GM21737 (cell line): ENCODE measurements around the gene CAMK2A.

Source experiments
- ATAC-seq: cut with Tn5 transposase; IDR thresholded peaks from one replicate; pipeline ENCODE4 v1.9.1; 2021; ENCODE audit warnings: mild to moderate bottlenecking, moderate library complexity; ENCODE audit not compliant: unreplicated experiment

The CAMK2A gene

DNA sequence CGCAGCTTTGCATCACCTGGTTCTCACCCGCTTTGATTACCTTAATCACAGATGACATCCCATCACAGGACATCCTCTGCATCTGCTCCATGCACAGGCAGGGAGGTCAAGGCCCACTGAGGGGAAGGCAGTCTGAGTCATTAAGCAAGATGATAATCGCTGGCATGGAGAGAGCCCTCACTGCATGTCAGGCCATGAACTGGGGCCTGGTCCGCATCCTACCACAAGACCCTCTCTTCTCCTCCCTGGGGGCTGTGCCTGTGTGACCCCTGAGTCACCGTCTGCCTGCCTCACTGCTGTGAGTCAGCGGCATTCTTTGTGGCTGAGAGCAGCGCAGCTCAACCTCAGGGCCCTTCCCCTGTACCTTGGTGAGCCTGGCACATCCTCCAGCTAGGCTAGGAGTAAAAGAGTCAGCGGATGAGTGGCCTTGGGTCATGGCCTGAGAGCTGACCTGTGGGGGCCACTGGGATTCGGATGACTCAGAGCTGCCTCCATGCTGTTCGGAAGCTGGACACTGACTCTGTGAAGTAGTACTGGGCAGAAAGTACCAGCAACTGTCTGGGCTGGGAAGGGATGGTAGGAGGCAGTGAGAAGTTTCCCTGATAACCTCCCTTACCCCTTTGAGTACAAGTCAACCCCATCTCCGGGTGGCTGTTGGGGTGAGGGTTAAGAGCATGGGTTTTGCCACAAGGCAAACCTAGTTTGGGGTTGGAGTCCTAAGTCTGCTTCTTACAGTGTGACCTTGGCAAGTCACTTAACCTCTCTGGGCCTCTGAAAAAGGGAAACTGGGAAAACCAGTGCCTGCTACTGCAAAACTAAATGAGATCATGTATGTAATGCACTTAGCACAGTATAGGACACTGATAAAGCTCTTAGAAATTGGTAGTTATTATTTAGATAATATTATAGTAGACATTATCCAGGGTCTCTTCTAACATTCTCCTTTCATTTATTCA lies 27.8 kb upstream of the CAMK2A start:
- ATAC-seq, result no peak

DNA sequence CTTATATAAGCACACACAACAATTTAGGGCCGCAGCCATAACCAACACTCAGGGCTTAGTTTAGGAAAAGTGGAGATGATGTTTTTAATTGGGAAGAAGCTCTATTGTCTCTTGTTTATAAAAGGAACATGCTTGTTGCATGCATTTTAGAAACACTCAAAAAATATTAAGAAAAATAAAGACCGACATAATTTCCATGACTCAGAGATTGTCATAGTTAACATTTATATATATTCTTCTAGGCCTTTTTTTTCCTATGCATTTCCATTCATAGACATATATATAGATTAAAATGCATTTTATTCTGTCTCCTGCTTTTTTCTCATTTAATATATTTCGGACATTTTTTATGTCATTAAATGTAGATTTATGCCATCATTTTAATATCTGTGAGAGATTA lies 26.7 kb upstream of the CAMK2A start:
- ATAC-seq, result no peak

DNA sequence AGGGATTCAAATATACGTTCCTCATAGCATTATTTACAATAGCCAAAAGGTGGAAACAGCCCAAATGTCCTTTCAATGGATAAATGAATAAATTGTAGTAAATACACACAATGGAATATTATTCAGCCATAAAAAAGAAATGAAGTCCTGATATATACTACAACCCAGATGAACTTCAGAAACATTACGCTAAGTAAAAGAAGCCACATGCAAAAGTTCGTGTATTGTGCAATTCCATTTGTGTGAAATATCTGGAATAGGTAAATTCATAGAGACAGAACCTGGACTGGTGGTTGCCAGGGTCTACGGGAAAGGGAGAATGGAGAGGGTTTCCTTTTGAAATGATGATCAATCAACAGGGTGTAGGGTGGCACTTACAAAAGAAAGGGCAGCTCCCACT lies 25.7 kb upstream of the CAMK2A start:
- ATAC-seq, result no peak

DNA sequence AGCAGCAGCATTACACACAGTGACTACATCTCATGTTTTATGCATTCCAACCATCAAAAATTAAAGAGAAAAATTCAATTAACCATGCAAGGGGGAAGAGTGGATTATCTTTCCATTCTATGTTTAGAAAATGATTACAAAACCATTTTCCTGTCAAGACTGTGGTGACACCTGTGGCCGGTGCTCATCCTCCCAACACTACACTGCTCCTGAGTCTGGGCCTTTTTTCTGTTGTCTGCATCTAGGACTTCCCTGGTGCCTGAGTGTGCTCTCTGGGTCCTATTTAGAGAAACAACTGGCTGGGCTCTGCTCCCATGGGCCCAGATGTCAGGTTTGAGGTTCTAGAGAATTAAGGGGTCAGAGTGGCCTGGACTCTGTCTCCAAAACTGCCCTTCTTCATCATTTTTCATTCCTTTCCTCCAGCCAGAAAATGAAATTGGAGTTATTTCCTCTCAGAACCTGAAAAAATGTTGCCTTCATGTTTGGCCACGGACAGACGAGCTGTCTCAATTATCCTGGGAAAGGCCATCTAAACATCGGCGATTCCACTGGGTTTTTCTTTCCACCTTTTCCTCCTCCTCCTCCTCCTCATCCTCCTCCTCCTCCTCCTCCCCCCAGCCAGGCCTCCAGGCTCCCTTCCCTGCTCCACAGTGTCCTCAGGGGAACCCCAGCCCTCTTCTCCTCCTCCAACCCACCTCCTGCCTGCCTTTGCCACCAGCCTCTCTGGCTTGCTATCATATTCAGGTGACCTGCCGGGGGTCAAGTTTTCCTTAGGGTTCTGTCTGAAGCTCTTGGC lies 24.5 kb upstream of the CAMK2A start:
- no peak for ATAC-seq

DNA sequence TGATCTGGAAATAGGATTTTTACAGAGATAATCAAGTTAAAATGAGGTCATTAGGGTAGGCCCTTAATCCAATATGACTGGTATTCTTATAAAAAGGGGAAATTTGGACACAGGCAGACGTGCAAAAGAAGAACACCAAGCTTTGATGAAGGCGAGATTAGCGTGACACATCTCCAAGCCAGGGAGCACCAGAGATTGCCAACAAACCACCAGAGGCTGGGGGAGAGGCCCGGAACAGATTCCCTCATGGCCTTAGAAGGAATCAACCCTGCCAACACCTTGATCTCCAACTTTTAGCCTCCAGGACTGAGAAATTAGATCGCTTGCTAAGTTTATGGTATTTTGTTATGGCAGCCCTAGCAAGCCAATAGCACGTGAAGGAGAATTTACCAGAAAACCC lies 23.9 kb upstream of the CAMK2A start:
- no peak for ATAC-seq

DNA sequence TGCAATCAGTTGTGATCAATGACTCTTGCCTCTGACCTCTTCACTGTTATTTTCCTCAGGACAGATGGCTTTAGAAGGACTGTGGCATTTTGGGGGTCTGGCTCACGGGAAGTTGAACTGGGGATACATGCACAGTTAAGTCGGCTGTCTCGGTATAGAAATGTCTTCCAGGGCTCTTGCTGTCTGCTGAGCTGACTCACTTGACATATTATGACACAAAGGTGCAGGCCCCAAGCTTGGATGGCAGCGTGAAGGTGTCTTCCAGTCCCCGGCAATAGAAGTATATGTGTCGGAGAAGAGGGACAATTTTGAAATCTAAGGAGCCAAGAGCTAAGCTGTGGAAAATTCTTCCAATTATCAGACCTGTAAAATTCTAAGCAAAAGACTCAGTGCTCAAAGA lies 22.9 kb upstream of the CAMK2A start:
- no peak for ATAC-seq

DNA sequence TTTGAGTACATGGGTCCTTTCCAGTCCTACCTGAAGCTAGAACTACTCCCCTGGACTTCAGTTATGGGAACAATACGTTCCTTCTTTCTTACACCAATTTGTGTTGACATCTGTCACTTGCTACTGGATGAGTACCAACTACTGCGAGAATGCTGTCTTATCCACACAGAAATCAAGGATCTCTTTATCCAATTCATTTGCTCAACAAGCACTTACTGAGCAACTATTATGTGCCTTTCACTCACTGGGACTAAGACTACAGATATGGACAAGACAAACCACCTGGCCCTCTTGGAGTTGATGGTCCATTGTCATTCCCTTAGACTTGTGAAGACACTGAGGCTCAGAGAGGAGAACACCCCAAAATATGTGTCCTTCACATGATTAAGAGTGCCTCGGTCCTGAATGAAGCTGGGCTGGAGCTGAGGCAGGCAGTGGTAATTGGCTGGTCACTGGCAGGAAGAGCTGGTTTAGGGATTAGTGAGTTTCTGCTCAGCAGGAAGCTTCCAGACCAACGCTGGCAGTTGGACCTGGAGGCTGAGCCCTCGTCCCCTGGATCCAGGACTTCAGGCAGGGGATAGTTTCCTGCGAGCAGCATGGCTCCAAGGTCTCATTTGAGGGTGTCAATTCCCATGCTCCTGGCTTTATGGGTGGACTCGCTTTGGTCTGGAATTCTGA lies 21.6 kb upstream of the CAMK2A start:
- no peak for ATAC-seq

DNA sequence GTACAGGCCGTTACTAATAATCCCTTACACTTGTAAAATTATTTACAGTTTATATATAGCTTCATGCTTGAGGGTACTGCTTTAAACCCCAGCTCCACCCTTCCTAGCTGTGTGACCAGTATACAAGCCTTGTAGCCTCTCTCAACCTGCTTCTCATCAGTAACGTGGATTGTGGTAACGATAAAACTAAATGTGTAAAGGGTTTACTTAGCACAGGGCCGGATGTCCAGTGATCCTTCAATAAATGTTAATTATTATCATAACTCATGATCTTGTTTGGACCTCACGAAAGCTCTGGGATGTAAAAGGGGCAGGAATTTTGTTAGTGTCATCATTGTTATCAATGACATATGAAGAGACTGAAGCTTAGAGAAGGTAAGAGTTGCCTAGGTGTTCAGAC lies 20.7 kb upstream of the CAMK2A start:
- ATAC-seq, result no peak

DNA sequence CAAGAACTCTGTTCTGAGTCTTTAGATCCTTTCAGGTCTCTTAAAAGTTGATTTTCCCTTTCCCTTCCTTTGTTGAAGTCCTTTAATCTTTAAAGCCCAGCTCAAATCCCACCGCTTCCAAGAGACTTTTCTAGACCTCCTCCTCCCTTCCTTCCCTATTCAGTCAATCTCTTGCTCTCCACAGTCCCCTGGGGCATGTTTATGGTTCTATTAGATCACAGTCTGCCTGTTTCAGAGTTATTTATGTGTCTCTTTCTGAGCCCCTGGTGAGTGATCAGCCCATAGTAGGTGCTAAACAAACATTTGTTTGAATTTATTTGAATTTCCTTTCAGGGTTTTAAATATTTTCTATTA lies 20.3 kb upstream of the CAMK2A start:
- no peak for ATAC-seq

DNA sequence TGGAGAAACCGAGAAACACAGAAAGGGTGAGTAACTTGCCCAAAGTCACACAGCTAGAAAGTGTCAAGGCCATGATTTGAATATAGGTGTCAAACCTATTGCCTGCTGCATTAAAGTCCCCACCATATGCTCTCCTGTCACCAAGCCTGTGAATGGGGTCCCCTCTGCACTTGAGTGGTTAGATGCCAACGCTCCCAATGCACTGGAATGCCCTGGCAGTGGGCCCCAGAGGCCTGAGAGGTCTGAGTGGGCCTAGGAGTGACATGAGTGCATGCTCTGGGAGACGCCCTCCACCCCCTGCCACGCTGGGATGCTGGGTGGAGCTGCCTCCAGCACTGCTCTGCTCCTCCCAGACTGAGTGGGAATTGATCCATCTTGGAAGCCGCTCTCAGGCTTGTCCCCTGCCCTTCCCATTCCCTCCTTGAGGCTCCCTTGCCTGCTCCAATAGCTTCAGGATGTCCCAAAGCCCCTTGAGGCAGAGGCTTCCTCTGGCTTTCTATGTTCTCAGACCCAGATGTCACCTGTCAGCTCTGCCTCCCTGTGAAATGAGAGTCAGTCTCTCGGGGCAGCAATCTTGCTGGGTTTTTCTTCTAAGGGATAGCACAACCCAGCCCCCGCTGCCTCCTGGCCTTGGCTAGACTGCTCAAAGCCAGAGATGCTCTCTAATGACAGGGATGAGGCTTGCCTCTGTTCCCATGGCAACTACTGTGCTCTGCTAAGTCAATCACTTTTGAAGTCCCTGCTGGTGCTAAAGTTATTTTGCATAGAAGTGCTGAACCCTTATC lies 19.7 kb upstream of the CAMK2A start:
- no peak for ATAC-seq

DNA sequence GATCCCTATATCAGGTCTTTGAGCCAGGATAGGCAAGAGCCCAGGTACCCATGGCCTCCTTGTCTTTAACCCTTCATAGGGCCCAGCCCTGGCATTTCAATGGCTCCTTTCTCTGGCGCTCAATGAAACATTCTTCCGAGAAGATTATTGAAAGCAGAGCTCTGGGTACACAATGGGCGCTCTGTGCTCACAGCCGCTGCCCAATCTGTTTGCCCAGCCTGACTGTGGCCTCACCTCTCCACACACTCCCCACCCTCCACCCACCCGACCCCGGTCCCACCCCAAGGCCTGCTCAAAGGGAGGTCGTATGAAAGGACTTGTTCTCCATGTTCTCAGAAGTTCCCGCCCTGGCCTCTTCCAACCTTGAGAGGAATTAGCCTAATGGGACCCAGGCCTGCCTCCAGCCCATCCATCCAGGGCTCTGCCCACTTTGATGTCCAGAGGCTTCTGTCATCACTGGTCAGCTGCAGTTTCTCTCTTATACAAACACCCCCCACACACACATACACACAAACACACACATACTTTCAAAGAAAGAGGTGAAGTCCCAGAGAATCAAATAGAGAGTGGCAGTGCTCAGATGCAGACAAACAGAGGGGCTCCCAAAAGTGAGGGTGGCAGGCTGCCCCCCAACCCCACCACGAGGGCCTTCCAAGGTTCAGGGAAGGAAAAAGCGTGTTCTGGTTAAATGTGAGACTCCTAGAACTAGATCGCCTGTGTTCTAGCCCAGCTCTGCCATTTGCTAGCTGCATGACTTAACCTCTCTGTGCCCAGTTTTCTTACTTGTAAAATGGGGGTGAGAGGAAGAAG lies 18.2 kb upstream of the CAMK2A start:
- ATAC-seq, result no peak

DNA sequence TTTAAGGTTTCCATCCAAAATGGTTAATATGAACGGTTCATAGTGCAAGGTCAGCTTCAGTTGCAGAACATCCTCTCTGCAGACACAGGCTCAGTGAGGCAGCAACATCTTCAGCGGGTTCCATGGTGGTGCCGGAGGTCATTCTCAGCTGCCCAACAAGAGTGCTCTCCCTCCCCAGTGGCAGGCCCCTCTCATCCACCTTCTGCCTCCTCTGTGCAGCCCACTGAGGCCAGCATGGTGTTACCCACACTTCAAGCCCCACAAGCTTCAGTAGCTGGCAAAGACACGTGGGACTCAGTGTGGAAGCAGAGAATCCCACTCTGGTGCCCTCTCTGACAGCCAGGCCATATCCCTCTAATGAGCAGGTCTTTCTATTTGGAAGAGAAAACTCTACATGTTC lies 17.2 kb upstream of the CAMK2A start:
- ATAC-seq, result no peak

DNA sequence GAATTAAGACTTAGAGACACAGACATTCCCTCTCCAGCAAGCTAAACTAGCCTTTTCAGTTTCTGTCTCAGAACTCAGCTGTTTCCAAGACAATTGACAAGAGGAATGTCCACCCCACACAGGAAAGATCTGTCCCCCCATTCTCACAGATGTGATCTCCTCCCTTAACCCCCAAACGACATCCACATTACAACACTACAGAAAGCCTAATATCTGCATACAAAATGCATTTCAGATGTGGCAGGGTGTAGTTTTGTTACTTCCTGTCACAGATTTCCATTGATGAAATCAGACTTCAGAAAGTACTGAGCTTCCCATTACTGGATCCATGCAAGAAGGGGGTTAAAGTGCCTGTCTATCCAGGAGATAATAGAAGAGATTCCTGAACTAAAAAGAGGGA lies 16.0 kb upstream of the CAMK2A start:
- no peak for ATAC-seq

DNA sequence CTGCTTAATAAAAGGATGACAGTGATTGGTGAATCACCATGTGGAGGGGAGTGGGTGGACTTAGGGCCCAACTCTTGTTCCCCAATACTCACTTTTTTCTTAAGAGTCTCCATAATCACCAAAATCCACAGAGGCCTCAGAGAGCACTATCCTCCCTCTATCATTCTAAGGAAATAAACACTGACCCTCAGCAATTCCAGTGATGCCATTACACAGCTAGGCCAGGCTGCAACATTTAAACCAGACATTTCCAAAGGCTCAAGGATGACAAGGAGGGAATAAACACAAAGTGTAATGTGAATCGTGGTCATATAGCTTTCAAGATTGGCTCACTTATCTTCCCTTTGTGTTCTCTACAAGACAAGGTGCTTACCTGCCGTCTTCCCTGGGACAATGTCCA lies 15.5 kb upstream of the CAMK2A start:
- no peak for ATAC-seq

DNA sequence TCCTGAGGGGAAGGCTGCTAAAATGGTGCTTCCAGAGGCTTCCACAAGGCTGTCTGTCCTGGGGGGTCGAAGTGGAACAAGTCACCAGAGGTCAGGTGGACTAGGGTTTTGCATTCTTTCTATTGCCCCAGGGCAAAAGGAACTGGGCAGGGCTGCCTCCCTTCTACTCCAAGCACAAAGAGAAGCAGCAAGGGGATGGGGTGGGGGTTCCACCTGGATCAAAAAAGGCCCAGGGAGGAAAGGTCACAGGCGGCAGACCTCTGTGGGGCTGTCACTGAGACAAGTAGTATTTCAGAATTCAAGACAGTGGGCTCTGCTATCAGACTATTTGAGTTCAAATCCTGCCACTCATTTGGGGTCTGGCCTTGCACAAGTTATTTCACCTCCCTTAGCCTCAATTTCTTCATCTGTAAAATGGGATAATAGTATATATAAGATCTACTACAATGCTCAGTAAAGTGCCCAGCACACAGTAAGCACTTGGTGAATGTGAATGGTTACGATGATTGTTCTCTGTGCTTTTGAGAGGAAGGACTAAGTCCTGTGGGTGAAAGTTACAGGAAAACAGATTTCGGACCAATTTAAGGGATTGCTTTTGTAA lies 15.0 kb upstream of the CAMK2A start:
- ATAC-seq, result no peak

DNA sequence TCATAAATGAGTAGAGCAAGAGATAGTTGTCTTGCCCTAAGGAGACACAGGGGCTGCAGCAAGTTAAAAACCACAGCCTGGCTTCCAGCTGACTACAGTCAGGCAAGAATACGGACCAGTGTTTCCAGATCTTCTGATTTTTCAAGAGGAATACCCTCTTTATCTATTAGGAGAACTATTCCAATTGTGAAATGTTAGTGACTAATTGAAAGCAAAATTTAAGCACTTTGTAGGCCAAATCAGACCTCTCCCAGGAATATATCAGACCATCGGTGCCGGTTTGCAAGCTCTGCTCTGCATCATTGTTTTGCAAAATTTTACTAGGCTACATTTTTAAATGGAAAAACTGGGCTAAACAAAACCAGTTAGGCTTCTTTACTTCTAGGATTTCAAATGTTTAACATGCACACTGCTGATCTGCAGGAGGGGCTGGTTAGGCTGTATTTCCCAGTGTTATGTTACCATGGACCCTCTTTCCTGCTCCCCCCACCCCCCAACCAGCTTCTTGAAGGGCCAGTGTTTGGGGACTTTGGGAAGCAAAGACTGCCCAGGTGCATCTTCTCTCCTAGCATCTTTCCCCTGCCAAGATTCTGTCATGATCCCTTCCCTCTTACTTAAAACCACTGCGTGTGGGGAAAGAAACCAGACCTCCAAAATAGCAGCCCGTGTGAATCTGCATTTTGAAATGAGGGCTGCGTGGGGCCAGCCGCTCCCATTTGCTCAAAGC lies 14.2 kb upstream of the CAMK2A start:
- ATAC-seq, result no peak

DNA sequence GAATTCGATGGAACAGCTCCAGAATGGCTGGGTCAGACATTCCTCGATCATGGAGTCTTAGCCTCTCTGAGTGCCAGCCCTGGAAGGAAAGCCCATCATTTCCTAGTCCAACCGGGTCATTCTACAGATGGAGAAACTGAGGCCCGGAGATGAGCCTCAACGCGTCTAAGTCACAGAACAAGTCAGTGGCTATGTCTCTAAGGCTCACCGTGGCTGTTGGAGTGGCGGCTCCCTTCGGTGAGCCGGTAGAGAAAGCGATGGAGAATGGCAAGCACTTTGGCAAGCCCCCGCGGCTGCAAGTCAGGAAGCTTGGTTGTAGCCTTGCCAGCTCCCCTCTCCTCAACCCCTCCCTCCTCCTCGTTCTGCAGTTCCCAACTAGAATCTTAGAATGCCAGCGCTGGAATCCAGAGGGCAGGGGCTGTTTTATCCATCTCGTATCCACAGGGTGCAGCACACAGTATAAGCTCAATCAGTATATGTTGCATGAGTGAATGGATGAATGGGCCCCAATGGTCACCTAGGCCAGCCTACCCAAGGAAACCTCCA lies 13.6 kb upstream of the CAMK2A start:
- no peak for ATAC-seq

DNA sequence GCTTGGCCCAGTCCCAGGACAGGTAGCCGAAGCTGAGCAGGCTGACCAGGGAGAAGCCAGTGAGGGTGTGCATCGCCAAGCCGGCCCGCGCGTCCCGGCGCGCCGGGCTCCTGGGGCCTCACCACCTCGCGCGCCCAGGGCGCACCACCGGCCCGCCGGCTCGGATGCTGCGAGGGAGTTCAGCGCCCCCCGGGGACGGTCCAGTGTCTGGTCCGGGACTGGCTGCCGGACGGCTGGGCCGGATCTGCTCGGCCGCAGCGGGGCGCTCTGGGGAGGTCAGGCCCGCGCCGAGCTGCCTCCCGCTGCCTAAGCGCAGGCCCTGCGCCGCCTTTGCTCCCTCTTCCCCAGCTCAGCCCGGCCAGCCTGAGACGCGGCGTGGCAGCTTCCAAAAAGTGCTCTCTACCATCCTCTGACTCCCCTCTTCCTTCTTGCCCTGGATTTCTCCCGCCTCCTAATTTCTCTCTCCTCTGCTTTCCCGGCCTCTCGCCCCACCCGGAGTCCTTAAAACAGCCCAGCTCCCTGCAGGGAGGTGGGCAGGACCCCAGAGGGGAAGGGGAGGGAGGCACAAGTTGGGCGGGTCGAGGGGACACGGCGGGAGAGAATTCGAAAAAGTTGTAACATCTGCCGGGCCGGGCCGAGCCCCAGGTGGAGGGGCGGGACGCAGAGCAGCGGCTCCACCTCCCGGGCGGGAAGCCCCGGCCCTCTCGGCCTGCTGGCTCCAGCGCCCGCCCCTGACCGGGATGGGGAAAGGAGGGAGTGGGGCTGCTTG lies 12.9 kb upstream of the CAMK2A start, which contains the start of gene ARSI:
TSS of gene ARSI (minus strand) at position 605 of the 769 bp plus-strand sequence. CDS start at position 73, 532 bp downstream.
- ATAC-seq, result no peak
